GM23248 (cell line): ENCODE results near the gene LRCH4. TPM values are rescaled to one million over a fixed set of nuclear protein-coding genes. Genes with fewer than 3 reads are reported as not detected.
"Not testable (repeated sequence)": the region's sequence is repeated elsewhere in the genome, so short reads cannot be mapped to it uniquely, and the experiment has no call there.

ENCODE experiments used
- DNase-seq: peaks from one replicate; pipeline ENCODE4 v3.0.0-alpha.2; 2015
- H2AFZ ChIP-seq: fragments of 200-600 bp; sonication (generic); 2 replicates; pipeline ENCODE4 v1.6.1; 2016; ENCODE audit warnings: antibody characterized with exemption
- H3F3A ChIP-seq: fragments of 200-600 bp; sonication (generic); 2 replicates; pipeline ENCODE4 v1.6.1; 2016; ENCODE audit warnings: mild to moderate bottlenecking, antibody characterized with exemption, mixed run types; ENCODE audit not compliant: insufficient read depth
- H3K27ac ChIP-seq: fragments of 200-600 bp; sonication (generic); 2 replicates; pipeline ENCODE4 v1.5.1; 2016; ENCODE audit warnings: mild to moderate bottlenecking
- H3K27me3 ChIP-seq: fragments of 200-600 bp; sonication (generic); replicated peaks from 2 replicates; pipeline ENCODE4 v1.6.1; 2016; ENCODE audit warnings: mild to moderate bottlenecking; ENCODE audit not compliant: insufficient read depth
- H3K36me3 ChIP-seq: fragments of 200-600 bp; sonication (generic); 2 replicates; pipeline ENCODE4 v1.6.1; 2016; ENCODE audit warnings: low read depth, mild to moderate bottlenecking
- H3K4me1 ChIP-seq: fragments of 200-600 bp; sonication (generic); 2 replicates; pipeline ENCODE4 v1.6.1; 2016; ENCODE audit warnings: mild to moderate bottlenecking; ENCODE audit not compliant: insufficient read depth
- H3K4me2 ChIP-seq: fragments of 200-600 bp; sonication (generic); one replicate; pipeline ENCODE4 v1.6.1; 2016; ENCODE audit warnings: mild to moderate bottlenecking; ENCODE audit not compliant: unreplicated experiment
- H3K4me3 ChIP-seq: fragments of 200-600 bp; sonication (generic); 2 replicates; pipeline ENCODE4 v1.5.1; 2016; ENCODE audit warnings: mild to moderate bottlenecking
- H3K79me2 ChIP-seq: fragments of 200-600 bp; sonication (generic); 2 replicates; pipeline ENCODE4 v1.6.1; 2016; ENCODE audit warnings: mild to moderate bottlenecking; ENCODE audit not compliant: insufficient read depth
- H3K9ac ChIP-seq: fragments of 200-600 bp; sonication (generic); 2 replicates; pipeline ENCODE4 v1.6.1; 2016; ENCODE audit warnings: mild to moderate bottlenecking
- H3K9me2 ChIP-seq: fragments of 200-600 bp; sonication (generic); 2 replicates; pipeline ENCODE4 v1.6.1; 2016; ENCODE audit warnings: mixed run types, mild to moderate bottlenecking, moderate library complexity; ENCODE audit not compliant: insufficient read depth
- H3K9me3 ChIP-seq: fragments of 200-600 bp; sonication (generic); one replicate; pipeline ENCODE4 v1.6.1; 2017; ENCODE audit warnings: low read depth
- H4K20me1 ChIP-seq: fragments of 200-600 bp; sonication (generic); 2 replicates; pipeline ENCODE4 v1.6.0; 2016; ENCODE audit not compliant: insufficient read depth
- EZH2 ChIP-seq: fragments of 200-600 bp; sonication (generic); IDR thresholded peaks from 2 replicates; pipeline ENCODE4 v1.6.1; 2018; ENCODE audit warnings: antibody characterized with exemption, mild to moderate bottlenecking; ENCODE audit not compliant: insufficient read depth, poor library complexity, severe bottlenecking
- EZH2phosphoT487 ChIP-seq: fragments of 200-600 bp; sonication (generic); IDR thresholded peaks from 2 replicates; pipeline ENCODE4 v1.6.1; 2018; ENCODE audit warnings: antibody characterized with exemption, moderate library complexity, mild to moderate bottlenecking, low read depth; ENCODE audit not compliant: insufficient read depth
- WGBS, 2 experiments: methylation state at CpG; one replicate each; pipeline ENCODE4 v1.1.6; 2015 to 2017; ENCODE audit warnings: low lambda C conversion rate in 2 of 2, low coverage in 1 of 2; ENCODE audit errors: missing lambda C conversion rate in 2 of 2; 5-methylcytosine and 5-hydroxymethylcytosine counted together
- in situ Hi-C: fragments of 300-500 bp; cut with MboI; formaldehyde crosslinking; loops from 2 replicates; pipeline ENCODE4 v1.15.0; 2020
- polyA plus RNA-seq: library from polyadenylated mRNA; unstranded; fragments of >200 nt; fragmentation: Nextera tagmentation; extraction: Ambion mirVana; gene quantifications from 2 replicates; pipeline ENCODE4 v1.2.1, GENCODE V29; 2016
- total RNA-seq: library from RNA; depleted of rRNA; stranded (reverse); fragments of >200 nt; shearing (Covaris generic); gene quantifications from 2 replicates; pipeline ENCODE4 v1.2.3, GENCODE V29; 2014

Gene LRCH4
- total and polyA plus RNA-seq, 2 experiments from 2014 or later: 12.9 to 13.6 TPM

GRCh38 chr7:100567031-100567730 is 18.7 kb downstream of the LRCH4 start:
- H3K4me1 ChIP-seq: no peaks in the 10 kb centered on the region
- H3K9me2 ChIP-seq: no peaks in the 10 kb centered on the region
- H3K27ac ChIP-seq: no peak overlapping the region
- no peaks in the 10 kb centered on the region for H3K36me3 ChIP-seq
- H3K4me2 ChIP-seq: no peak overlapping the region
- no peak overlapping the region for H3K9ac ChIP-seq
- no peaks in the 10 kb centered on the region for H3K79me2 ChIP-seq
- DNase-seq: peak; percentile 34
- no peaks in the 10 kb centered on the region for H3F3A ChIP-seq
- no peaks in the 10 kb centered on the region for H3K9me3 ChIP-seq
- TF ChIP-seq EZH2phosphoT487 (no peak), EZH2 (no peak)
- H4K20me1 ChIP-seq: no peaks in the 10 kb centered on the region
- no peaks in the 10 kb centered on the region; the same call in 1 of the 2 replicates for H3K27me3 ChIP-seq
- H3K4me3 ChIP-seq: no peak overlapping the region
- 65% methylated on average over 12 of the region's 12 CpGs for WGBS, 2 experiments
- in situ Hi-C loops: no loop called here
- H2AFZ ChIP-seq: no peak overlapping the region

DNA sequence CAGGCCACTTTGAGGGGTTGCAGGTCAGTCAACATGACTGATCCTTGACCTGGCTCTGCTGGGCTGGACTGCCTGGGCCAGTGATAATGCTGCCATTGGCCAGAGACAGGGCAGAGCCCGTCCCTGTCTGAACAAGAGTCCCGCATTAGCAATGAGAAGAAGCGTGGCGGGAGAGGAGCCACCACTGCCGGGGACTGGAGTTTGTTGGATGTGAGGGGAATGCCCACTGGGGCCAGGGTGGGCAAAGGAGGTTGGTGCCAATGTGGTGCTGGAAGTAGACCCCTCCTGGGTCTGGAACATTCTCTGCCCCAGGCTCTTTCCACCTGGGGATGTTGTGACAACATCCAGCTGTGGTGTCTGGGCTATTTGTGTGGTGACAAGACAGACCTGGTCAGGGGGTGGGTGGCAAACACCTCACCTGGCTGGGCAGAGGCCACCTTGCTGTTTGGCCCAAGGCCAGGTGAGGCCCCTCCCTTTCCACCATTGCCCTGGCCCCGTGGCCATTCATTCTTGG is 19.9 kb downstream of the LRCH4 start:
- no peaks in the 10 kb centered on the region for H3K36me3 ChIP-seq
- 79 to 88% methylated on average over 5 to 6 of the region's 6 CpGs for WGBS, 2 experiments
- no peak overlapping the region for H3K27ac ChIP-seq
- no peaks in the 10 kb centered on the region; the same call in 1 of the 2 replicates for H3K27me3 ChIP-seq
- no peaks in the 10 kb centered on the region for H3F3A ChIP-seq
- no peak for TF ChIP-seq EZH2phosphoT487
- no peak for TF ChIP-seq EZH2
- no peaks in the 10 kb centered on the region for H3K79me2 ChIP-seq
- no peak overlapping the region for H3K9ac ChIP-seq
- no peaks in the 10 kb centered on the region for H3K9me2 ChIP-seq
- no peak for DNase-seq
- no peak overlapping the region for H3K4me3 ChIP-seq
- H4K20me1 ChIP-seq: no peaks in the 10 kb centered on the region
- in situ Hi-C loops: no loop called here
- no peak overlapping the region for H2AFZ ChIP-seq
- H3K4me2 ChIP-seq: no peak overlapping the region
- no peaks in the 10 kb centered on the region for H3K9me3 ChIP-seq
- H3K4me1 ChIP-seq: no peaks in the 10 kb centered on the region

GRCh38 chr7:100565133-100565571 is 20.8 kb downstream of the LRCH4 start:
- Histone ChIP-seq H3K4me2 (no peak overlapping the region), H3K9me2 (no peaks in the 10 kb centered on the region), H3F3A (no peaks in the 10 kb centered on the region), H3K4me3 (no peak overlapping the region), H3K36me3 (no peaks in the 10 kb centered on the region), H3K27me3 (no peaks in the 10 kb centered on the region), H3K27ac (no peak overlapping the region), H3K79me2 (no peaks in the 10 kb centered on the region), H3K9me3 (no peaks in the 10 kb centered on the region), H3K4me1 (no peaks in the 10 kb centered on the region), H2AFZ (no peak overlapping the region), H3K9ac (no peak overlapping the region), H4K20me1 (no peaks in the 10 kb centered on the region)
- 97 to 98% methylated on average over 11 of the region's 11 CpGs for WGBS, 2 experiments
- in situ Hi-C loops: no loop called here
- DNase-seq: no peak
- TF ChIP-seq EZH2: no peak
- TF ChIP-seq EZH2phosphoT487: no peak

- H3F3A ChIP-seq, H3K9me2 ChIP-seq, H2AFZ ChIP-seq, H3K4me1 ChIP-seq, in situ Hi-C loops, H3K9me3 ChIP-seq, H3K79me2 ChIP-seq, H3K9ac ChIP-seq, H3K4me3 ChIP-seq, H4K20me1 ChIP-seq, H3K4me2 ChIP-seq, H3K36me3 ChIP-seq, H3K27ac ChIP-seq, DNase-seq, H3K27me3 ChIP-seq: not testable (repeated sequence)
- 81 to 93% methylated on average over 6 of the region's 6 CpGs for WGBS, 2 experiments
Observed at GRCh38 chr7:100564405-100564804, 21.5 kb downstream of the LRCH4 start.
